ENCODE measurements around the gene PKHD1. TPM values are rescaled to one million over a fixed set of nuclear protein-coding genes. Genes with fewer than 3 reads are reported as not detected.

Gene PKHD1
- total RNA-seq, 4 donors from 2014 or later, result 0.12 TPM; not detected in 3

- TF ChIP-seq, protein P1, sequence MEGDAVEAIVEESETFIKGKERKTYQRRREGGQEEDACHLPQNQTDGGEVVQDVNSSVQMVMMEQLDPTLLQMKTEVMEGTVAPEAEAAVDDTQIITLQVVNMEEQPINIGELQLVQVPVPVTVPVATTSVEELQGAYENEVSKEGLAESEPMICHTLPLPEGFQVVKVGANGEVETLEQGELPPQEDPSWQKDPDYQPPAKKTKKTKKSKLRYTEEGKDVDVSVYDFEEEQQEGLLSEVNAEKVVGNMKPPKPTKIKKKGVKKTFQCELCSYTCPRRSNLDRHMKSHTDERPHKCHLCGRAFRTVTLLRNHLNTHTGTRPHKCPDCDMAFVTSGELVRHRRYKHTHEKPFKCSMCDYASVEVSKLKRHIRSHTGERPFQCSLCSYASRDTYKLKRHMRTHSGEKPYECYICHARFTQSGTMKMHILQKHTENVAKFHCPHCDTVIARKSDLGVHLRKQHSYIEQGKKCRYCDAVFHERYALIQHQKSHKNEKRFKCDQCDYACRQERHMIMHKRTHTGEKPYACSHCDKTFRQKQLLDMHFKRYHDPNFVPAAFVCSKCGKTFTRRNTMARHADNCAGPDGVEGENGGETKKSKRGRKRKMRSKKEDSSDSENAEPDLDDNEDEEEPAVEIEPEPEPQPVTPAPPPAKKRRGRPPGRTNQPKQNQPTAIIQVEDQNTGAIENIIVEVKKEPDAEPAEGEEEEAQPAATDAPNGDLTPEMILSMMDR (IDR thresholded peaks at IDR 0.05), result no peak
- ATAC-seq (ENCODE audit: low FRiP score) (no peak), DNase-seq (ENCODE audit: low spot score) (no peak)
These were observed 382.4 kb downstream of the PKHD1 start for GRCh38 chr6:51704932-51705540.

GRCh38 chr6:51702851-51703250, 384.6 kb downstream of the PKHD1 start:
- TF ChIP-seq, protein P1 (IDR thresholded peaks at IDR 0.05), result no peak
- no peak for ATAC-seq (ENCODE audit: low FRiP score)
- no peak for DNase-seq (ENCODE audit: low spot score)

- no peak for ATAC-seq (ENCODE audit: low FRiP score)
- DNase-seq (ENCODE audit: low spot score), result no peak
- TF ChIP-seq, protein P1 (IDR thresholded peaks at IDR 0.05), result no peak
These were observed 402.8 kb downstream of the PKHD1 start for GRCh38 chr6:51684603-51685002.

DNA sequence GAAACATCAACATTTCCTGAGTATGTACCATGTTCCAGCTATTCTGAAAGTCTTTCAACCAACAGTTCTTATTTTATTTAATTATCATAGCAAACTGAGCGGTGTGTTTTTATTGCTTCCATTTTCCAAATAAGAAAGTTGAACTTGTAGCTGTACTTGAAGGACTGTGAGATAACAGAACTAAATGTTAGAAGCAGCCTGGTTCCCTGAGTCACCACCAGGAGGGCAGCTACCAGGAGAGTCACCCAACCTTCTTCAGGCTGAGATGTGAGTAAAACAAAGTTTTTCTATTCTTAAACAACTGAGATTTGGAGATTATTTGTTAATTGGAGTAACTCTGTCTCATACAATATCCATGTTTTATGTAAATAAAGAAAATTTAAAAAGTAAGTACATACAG, 403.4 kb downstream of the PKHD1 start:
- ATAC-seq (ENCODE audit: low FRiP score) (no peak), DNase-seq (ENCODE audit: low spot score) (no peak)
- TF ChIP-seq, protein P1 (IDR thresholded peaks at IDR 0.05), result no peak

DNA sequence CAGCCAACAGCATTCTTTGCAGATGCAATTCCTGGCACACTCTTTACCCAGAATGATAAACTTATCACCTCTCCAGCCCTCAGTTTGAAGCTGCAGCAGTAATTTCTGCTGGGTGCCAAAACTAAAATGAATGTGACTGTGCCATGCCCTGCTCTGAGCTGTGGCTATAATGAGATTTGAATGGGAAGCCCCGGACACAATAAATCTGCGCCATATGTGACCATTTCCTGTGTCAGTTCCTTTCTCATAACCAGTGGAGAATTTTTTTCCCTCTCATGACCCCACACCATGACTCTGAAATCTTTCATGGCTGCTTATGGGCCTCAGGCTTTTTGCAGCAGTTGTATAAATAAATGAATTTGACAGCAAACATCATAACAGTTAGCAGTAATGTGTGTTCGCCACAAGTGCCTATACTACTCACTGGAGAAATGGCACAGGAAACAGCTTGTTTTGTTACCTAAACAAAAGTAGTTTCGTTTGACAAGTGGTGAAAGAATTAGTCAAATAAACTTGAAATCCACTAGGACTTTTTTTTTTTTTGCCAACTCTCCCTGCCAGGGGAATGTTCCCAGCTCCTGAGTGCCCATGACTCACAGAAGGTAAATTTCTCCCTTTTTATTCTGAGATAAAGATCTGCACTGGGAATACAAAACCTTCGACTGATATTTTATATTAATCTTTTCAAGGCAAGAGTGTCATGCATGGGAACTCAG, 408.4 kb downstream of the PKHD1 start:
- TF ChIP-seq, protein P1 (IDR thresholded peaks at IDR 0.05), result no peak
- DNase-seq (ENCODE audit: low spot score) (no peak), ATAC-seq (ENCODE audit: low FRiP score) (no peak)

- no peak for ATAC-seq (ENCODE audit: low FRiP score)
- TF ChIP-seq, protein P1 (IDR thresholded peaks at IDR 0.05), result no peak
- no peak for DNase-seq (ENCODE audit: low spot score)
These were observed 409.1 kb downstream of the PKHD1 start for GRCh38 chr6:51678274-51678673.

DNA sequence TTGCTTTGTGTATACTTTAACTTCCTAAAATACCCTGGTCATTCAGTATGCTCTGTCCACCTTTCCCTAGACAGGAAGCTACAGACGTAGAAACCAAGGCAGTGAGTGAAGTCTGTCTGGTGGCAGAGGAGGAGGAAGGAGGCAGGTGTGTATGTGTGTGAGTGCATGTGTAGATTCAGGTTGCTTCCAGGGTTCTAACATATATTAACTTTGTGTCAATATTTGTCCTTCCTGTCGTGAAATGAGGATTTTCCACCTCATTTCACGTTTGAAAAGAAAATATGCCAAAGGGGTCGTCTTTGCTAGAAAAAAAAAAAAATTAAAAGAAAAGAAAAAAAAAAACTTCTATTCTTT, 411.5 kb downstream of the PKHD1 start:
- ATAC-seq (ENCODE audit: low FRiP score) (no peak), DNase-seq (ENCODE audit: low spot score) (no peak)
- TF ChIP-seq, protein P1 (IDR thresholded peaks at IDR 0.05), result no peak

Data from omental fat pad (tissue), 4 donors.